Fibroblast of mammary gland (primary cell): ENCODE results near the gene RAB13.
"Not testable (repeated sequence)": the region's sequence is repeated elsewhere in the genome, so short reads cannot be mapped to it uniquely, and the experiment has no call there.

Experiments used
- DNase-seq: peaks from one replicate; pipeline ENCODE4 v3.0.0-alpha.2; 2010; ENCODE audit warnings: low read depth
- H3K4me3 ChIP-seq: 2 replicates; pipeline ENCODE4 v1.5.1; 2011; ENCODE audit warnings: low read depth, mild to moderate bottlenecking, low read length, moderate library complexity; ENCODE audit not compliant: control insufficient read depth
- CTCF ChIP-seq: conservative IDR thresholded peaks from 2 replicates; pipeline ENCODE4 v1.5.1; 2011; ENCODE audit warnings: low read depth, low read length, inconsistent platforms; ENCODE audit not compliant: control insufficient read depth, insufficient read depth

The RAB13 gene

DNA sequence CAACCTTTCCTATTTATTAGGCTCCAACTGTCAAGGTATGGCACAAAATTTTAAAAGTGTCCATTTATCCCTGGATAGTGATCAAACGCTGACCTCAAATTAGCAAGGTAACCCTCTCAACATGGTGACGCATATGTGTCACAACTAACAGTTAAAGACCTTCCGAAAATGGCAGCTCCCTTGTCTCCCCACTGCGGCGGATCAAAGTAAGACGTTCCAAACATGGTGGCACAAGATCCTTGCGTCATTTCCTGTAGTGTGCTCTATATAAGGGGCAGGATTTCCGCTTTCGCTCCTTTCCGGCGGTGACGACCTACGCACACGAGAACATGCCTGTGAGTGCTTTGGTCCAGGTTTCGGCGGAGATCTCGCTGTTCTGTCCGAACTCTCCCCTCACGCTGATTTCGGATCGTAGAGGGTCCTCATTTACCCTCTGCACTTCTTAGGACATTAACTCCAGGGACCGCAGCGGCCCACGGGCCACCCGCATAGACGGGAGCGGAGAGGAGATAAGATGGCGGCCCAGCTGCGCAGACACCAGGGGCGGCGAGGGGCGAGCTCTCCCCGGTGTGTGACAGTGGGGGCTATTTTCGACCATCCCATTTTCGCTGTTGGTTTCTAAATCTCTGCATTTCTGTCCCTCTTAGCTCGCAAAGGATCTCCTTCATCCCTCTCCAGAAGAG lies 4.5 kb upstream of the RAB13 start, which contains the start of gene RPS27:
Gene RPS27, plus strand, starts transcription at position 295 of the 683 bp plus-strand sequence. Its CDS starts 35 bp downstream, at position 330.
- TF ChIP-seq CTCF = no peak
- peak within 1 kb of the TSS; percentile 93 for H3K4me3 ChIP-seq
- peak; percentile 99 for DNase-seq

GRCh38 chr1:153987621-153988020 lies 1.5 kb upstream of the RAB13 start:
- DNase-seq = no peak
- no peak for TF ChIP-seq CTCF
- no peak overlapping the region for H3K4me3 ChIP-seq

- DNase-seq = peak; percentile 90
- peak overlapping the region; percentile 81 for H3K4me3 ChIP-seq
- TF ChIP-seq CTCF = no peak
Measured at GRCh38 chr1:153985341-153985912, 712 bp downstream of the RAB13 start.

GRCh38 chr1:153984123-153984894 lies 1.8 kb downstream of the RAB13 start:
- peak overlapping the region; percentile 81 for H3K4me3 ChIP-seq
- no peak for TF ChIP-seq CTCF
- DNase-seq = no peak

GRCh38 chr1:153981735-153982134 lies 4.4 kb downstream of the RAB13 start:
- not testable (repeated sequence) for H3K4me3 ChIP-seq, DNase-seq

- DNase-seq, H3K4me3 ChIP-seq: not testable (repeated sequence)
Measured at GRCh38 chr1:153979091-153979490, 7.0 kb downstream of the RAB13 start.

DNA sequence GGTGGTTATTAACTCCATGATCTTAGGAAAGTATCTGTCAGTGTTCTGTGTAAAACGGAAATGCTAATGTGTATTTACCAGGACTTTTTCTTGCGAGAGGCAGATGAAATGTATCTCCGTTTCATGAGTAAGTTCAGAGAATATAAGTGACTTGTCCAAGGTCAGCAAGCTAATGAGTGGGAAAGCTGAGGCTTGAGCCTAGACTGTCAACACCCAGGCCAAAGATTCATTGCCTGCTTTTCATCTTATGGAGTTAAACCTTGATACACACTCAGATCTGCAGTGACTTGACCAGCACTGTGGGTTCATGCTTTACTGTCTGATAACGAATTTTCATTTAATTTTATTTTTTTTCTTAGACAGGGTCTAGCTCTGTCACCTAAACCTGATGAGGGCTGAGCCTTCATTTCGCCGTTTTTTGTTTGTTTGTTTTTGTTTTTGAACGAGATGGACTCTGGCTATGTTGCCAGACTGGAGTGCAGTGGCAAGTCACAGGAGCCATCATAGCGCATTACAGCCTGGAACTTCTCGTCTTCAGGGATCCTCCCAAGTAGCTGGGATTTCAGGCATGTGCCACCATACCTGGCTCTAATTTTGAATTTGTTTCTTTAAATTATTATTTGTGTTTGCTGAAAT lies 7.7 kb downstream of the RAB13 start:
- H3K4me3 ChIP-seq = peak overlapping the region; percentile 95
- no peak for TF ChIP-seq CTCF
- peak; percentile 36 for DNase-seq
